CD4-positive, alpha-beta T cell treated with Interleukin-2 at 100 ng/mL for 4 hours (primary cell): ENCODE measurements around the gene CPTP.

Experiments
- DNase-seq: peaks from one replicate; pipeline ENCODE4 v3.0.0-alpha.2; 2020; ENCODE audit warnings: low spot score

Gene CPTP

DNA sequence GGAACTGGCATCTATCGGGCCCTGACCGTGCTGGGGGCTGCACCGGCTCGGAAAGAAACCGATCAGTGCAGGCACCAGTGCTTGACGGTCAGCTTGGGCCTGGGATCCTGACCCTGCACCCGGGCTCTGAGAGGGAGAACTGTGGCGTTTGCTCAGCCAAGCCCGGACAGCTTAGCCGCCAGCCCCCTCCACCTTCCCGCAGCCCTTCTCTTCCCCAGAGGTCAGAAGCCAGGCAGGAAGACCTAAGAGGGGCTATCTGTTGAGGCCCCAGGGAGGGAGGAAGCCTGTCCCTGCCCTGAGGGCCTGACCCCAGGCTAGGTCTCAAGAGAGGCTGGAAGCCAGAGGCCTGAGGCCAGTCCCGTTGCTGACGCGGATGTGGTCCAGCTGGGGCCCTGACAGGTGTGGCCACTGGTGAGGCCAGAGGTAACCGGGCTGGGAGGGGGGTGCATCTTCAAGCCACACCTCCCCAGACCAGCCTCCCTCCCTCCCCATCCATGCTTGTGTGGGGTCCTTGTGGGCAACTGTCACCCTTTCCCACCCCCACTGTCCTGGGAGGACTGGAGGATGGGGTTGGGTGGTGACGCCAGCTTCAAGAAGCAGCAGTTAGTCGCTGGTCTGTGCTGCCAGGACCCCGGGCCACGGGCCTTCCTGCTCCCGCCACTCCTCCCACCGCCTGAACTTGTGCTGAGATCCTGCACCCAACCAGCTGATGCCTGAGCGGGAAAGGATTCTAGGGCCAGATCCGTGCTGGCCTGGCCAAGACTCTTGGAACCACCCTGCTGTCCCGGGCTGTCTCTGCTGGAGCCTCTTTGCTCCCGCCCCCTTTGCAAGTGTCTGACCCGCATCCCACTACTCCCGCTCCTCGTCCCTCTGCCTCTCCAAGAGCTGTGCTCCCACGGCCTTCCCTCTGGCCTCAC is 27.2 kb downstream of the CPTP start:
- DNase-seq, result no peak

- no peak for DNase-seq
These were observed 28.3 kb downstream of the CPTP start for GRCh38 chr1:1352786-1353388.

DNA sequence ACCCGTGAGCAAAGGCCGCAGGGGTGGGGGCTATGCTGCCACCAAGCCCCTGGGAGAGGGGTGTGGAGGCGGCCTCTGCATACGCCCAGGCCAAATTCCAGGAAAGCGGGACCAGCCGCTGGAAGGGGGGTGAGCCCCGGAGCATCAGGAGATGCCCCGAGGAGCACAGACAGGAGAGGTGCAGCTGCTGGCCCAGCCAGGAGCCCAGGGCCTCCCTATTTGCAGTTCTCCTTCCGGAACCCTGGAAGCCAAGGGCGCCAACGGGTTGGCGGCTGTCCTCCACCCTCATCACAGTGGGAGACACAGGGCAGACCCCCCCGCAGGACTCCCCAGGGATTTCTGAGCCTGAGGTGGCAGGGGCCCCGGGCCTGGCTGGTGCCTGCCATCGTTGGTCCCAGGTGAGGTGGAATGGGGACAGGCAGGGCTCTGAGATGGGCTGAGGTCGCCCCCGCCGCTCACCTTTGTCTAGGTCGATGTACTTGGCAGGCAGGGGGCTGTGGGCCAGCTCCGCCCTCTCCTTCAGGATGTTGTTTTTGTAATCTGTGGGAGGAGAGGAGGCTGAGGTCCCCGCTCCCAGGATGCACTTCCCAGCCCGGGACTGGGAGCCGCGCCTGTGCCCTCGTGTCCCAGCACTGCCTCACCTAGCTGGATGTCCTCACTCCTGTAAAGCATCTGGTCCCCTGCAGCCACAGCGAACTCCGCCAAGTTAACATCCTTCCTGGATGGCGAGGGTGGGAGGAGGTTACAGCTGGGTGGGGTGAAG is 29.0 kb downstream of the CPTP start:
- no peak for DNase-seq

DNA sequence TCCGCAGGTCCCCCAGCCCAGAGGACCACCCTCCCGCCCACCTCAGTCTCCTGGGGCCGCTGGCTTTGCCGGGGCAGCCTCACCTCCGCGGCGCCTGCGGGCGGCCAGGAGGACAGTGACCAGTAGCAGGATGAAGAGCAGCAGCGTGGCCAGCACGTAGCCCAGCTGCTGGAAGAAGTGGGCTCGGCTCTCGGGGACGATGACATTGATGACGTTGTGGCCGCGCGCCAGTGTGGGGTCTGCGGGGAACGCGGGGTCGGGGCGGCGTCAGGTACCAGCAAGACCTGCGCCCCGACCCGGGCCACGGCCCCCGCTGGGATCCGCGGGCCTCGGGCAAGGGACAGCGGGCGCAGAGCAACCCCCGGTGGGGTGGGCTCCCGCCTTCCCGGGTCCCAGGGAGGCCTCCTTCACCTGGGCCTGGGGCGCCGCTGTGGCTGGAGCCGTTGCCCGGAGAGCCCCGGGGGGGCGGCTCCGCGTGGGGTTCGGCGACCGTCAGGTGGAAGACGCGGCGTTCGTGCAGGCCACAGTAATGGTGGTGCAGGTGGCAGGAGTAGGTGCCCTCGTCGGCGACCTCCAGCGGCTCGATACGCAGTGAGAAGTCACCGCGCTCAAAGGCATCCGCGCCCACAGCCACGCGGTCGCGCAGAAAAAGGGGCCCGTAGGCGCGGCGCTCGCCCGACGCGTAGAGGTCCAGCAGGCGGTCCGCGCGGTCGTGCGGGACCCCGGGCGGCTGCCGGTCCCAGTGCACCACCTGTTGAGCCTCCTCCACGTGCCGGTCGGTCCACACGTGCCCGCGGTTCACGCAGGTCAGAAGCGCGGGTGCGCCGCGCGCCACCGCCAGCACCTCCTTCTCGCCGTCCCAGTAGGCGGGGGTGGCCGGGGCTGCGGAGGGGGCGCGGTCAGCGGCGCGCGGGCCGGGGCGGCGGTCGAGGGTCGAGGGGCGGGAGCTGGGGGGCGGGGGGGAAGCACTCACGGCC is 30.0 kb downstream of the CPTP start:
- no peak for DNase-seq

- DNase-seq, result no peak
These were observed 30.8 kb downstream of the CPTP start for GRCh38 chr1:1355416-1355815.

DNA sequence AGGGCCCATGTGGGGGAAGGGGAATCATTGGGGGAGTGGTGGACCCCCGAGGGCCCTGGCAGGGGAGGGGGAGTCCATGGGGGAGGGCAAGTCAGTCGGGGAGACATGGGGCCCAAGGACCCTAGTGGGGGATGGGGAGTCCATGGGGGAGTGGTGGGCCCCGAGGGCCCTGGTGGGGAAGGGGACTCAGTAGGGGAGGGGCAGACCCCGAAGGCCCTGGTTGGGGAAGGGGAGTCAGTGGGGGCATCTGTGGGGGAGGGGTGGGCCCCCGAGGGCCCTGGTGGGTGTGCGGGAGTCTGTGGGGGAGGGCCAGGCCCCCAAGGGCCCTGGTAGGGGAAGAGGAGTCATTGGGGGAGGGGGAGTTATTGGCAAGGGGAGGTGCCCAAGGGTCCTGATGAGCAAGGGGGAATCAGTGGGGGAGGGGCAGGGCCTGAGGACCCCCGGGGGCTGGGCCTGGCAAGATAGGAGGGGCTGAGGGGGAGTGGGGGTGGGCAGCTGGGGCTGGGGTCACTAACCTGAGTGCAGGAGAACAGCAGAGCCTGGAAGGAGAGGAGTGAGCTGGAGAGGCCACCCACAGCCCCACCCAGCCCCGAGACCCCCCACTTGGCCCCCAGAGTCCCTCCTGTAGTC is 31.7 kb downstream of the CPTP start:
- no peak for DNase-seq

- DNase-seq, result no peak
These were observed 32.3 kb downstream of the CPTP start for GRCh38 chr1:1356796-1357401.

DNA sequence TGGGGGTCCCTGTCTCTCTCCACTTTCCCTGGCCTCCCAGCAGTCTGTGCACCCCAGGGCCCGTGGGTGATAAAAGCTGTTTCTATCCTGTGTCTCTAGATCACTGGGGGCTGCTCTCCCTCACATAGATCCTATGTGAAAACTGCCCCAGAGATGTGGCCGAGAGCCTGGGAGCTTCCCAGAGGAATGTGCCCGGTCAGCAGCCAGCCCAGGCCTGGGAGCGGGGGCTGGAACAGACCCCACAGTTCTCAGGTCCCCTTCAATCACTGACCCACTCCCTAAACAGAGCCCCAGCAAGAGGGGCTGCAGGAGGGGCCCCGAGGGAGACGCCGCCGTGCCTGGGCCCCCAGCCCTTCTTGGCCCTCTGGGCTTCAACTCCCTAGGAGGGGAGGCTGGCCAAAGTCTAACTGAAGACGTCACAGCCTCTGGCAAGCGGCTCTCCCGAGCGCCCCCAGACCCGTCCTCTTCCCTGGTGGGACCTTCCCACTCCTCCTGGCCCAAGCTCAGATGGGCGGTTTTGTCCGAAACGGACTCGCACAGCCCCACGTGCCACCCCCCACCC is 33.4 kb downstream of the CPTP start:
- no peak for DNase-seq

- DNase-seq, result no peak
These were observed 34.0 kb downstream of the CPTP start, which contains the start of gene MXRA8 for GRCh38 chr1:1358433-1359271. Gene MXRA8, minus strand, starts transcription at chr1:1358555. Its CDS starts 51 bp downstream, at chr1:1358504.

DNA sequence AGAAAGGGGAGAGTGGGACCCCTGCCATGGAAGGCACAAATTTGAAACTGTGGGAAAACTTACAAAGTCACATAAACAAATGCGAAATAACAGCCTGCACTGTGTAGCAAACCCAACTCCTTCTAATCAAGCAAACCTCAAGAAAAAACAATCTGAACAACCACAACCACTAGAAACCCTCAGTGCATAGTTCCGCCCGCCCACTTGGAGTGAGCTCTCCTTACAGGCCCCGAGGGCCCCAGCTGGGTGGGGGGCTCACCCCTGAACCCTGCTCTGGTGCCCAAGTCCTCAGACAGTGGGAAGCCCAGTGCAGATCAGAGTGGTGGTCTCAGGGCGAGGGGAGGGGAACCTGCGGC is 34.7 kb downstream of the CPTP start:
- DNase-seq, result no peak

GRCh38 chr1:1359664-1360468 is 35.3 kb downstream of the CPTP start:
- no peak for DNase-seq

DNA sequence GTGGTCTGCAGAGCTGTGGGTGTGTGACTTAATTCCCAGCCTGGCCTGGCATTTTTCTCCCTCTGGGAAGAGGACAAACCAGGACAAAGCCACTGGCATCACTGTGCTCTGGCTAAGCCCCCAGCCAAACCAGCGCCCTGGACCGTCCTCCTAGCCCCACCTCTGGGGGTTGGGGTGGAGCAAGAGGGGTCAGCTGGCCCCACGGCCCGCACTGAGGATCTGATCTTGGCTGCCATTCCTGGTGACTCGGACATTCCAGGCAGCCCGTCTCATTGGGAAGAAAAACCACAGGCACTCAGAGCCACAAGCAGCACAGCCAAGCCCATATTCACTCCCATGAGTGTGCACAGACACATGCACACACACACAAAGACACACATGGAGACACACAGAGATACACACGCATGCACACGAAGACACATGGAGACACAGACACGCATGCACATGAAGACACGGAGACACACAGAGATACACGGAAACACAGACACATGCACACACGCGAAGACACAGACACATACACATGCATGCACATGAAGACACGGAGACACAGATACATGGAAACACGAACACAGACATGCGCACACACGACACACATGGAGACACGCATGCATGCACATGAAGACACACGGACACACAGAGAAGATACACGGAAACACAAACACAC is 36.0 kb downstream of the CPTP start:
- no peak for DNase-seq

DNA sequence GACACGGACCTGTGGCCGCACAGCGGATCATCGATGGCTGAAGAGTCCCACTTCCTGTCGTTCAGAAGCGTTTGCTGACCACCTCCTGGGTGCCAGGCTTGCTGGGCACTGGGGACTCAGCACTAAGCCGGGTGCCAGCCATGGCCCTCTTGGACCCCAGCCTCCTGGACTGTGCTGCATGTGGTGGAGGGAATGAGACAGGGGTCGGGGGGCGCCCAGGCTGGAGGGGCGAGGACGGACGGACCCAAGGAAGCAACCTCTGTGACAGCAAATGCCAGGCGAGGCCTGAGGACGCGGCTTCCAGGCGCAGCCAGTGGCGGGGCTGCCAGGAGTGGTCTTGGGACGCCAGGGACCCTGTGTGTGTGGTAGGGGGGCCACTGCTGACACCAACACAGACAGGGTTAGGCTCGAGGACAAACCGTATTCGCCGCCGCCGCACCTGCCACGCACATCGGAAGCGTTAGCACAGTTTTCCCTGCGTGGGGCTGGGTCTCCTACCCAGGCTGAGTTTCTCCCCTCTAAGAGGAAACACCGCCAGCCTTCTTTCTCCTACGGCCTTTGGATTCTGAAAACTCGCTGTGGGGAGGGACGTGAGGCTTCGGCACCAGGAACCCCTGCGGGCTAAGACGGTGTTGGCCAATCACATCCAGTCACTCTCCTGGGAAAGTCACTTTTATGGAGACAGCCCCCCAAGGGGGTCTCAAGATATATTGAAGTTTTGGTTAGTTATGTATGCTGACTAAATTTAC is 36.8 kb downstream of the CPTP start:
- no peak for DNase-seq

GRCh38 chr1:1361982-1362423 is 37.4 kb downstream of the CPTP start:
- DNase-seq, result no peak

GRCh38 chr1:1364266-1364665 is 39.7 kb downstream of the CPTP start:
- no peak for DNase-seq

- DNase-seq, result no peak
These were observed 41.5 kb downstream of the CPTP start for GRCh38 chr1:1365875-1366698.
